ENCODE data around the gene HDAC11.
A peak's percentile ranks its signal among the peaks of the same experiment; 100 is the strongest.

HDAC11 gene

DNA sequence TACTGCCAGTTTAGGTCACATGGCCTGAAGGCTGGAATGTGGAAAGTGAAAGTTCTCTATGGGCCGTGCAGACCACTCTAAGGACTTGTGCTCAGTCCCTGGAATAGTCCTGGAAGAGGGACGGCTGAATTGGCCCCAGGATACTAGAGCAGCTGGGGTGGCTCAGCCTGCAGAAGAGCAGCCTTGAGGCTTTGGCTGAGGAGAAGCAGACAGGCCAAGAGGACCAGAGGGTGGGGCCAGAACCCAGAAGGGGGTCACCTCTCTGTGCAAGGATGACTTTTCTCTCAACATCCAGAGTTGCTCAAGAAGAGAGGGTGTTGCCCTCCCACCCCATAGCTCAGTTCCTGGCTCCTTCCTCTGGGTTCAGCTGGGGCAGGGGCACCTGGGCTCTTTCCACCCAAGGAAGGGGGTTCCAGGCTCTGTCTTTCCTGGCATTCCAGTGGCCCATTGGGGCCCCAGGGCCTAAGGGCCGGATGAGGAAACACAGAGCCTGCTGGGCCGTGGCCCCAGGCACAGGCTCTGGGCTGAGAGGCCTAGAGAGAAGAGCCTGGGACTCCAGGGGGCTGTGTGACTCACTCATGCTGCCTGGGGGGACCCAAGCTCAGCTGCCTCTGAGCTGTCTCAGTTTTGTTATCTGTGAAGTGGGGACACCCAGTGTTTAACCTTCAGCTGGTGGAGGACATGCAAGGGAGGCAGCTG is 60.3 kb downstream of the HDAC11 start:
- Histone ChIP-seq H3K36me3 (no peaks in the 10 kb centered on the region), H3K4me3 (no peak overlapping the region), H3K9ac (no peak overlapping the region), H3K9me3 (peaks cover 25% of the 10 kb centered on the region), H3K4me2 (no peak overlapping the region), H4K20me1 (peaks cover 6% of the 10 kb centered on the region; the same call in 1 of the 2 replicates), H3K27me3 (no peaks in the 10 kb centered on the region), H3K4me1 (peaks cover 42% of the 10 kb centered on the region), H3K27ac (no peak overlapping the region)
- no peak for TF ChIP-seq Cebpa-rat (IDR thresholded peaks at IDR 0.05)

DNA sequence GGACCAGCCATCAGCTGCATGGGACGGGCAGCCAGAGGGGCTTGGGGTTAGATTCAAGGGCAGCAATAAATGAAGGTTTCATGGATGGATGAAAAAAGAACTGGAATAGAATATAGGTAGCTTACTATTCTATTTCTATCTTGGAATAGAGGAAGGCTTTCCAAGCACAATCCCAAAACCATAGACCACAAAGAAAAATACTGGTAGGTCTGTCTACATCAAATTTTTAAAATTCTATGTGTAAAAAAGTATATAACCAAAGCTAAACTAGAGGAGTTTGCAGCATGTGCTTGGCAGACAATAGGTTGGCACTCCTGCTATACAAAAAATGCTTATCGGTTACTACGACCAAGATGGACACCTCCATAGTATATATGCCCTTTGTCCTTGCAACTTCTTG is 61.6 kb downstream of the HDAC11 start:
- H3K27ac ChIP-seq = no peak overlapping the region
- peaks cover 25% of the 10 kb centered on the region for H3K9me3 ChIP-seq
- peaks cover 43% of the 10 kb centered on the region for H3K4me1 ChIP-seq
- H3K4me3 ChIP-seq = no peak overlapping the region
- TF ChIP-seq Cebpa-rat (IDR thresholded peaks at IDR 0.05) = no peak
- H3K36me3 ChIP-seq = no peaks in the 10 kb centered on the region
- H3K9ac ChIP-seq = no peak overlapping the region
- H3K4me2 ChIP-seq = no peak overlapping the region
- H3K27me3 ChIP-seq = no peaks in the 10 kb centered on the region
- H4K20me1 ChIP-seq = peaks cover 6% of the 10 kb centered on the region; the same call in 1 of the 2 replicates

GRCh38 chr3:13542142-13542541 is 62.0 kb downstream of the HDAC11 start:
- Histone ChIP-seq H3K4me3 (no peak overlapping the region), H3K36me3 (no peaks in the 10 kb centered on the region), H3K27me3 (no peaks in the 10 kb centered on the region), H3K9me3 (peaks cover 25% of the 10 kb centered on the region), H3K27ac (no peak overlapping the region), H3K4me1 (peaks cover 38% of the 10 kb centered on the region), H3K4me2 (no peak overlapping the region), H3K9ac (no peak overlapping the region), H4K20me1 (peaks cover 6% of the 10 kb centered on the region; the same call in 1 of the 2 replicates)
- TF ChIP-seq Cebpa-rat (IDR thresholded peaks at IDR 0.05) = no peak

DNA sequence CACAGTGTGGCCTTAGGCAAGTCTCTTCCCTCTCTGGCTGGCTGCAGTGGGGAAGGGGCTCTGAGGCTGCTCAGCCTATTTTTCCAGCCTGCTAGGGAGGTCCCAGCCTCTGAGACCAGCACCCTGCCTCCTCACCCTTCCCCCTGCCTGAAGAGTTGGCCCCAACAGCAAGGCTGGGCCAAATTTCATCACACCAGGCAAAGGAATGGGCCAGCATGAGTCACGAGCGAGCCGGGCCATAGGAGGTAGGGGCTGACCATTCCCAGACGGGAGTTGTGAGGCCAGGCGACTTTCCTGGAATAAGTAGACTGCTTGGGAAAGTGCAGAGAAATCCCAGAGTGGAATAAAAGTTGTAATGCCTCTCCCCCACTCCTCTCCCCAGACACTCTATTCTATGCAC is 63.1 kb downstream of the HDAC11 start:
- H3K27me3 ChIP-seq = no peaks in the 10 kb centered on the region
- H3K36me3 ChIP-seq = no peaks in the 10 kb centered on the region

DNA sequence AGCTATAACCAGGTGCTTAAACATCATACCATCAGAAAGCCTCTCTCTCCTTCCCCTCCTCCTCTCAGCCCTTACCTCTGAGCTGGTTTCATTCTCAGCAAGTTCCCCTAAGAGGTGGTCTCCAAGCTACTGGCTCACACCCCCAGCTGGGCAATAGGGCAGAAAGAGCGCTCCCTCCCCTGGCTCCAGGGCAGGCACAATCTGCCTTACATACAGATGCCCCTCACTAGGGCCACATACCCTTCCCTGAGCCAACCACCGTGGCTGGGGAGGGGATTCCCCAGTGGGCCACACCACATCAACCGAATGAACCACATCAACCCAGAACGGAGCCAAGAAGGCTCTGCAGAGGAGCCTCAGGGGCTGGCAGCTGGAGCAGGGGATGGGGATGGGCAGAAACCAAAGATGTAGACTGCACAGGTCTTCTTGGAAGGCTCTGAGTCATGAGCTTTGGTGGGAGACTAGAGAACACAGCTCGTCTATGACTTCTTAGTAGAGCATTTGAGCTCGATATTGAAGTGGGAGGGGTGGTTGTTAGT is 64.3 kb downstream of the HDAC11 start:
- H3K27ac ChIP-seq = no peak overlapping the region
- no peak for TF ChIP-seq Cebpa-rat (IDR thresholded peaks at IDR 0.05)
- peaks cover 25% of the 10 kb centered on the region for H3K9me3 ChIP-seq
- H4K20me1 ChIP-seq = peaks cover 10% of the 10 kb centered on the region; the same call in 1 of the 2 replicates
- H3K9ac ChIP-seq = no peak overlapping the region
- H3K4me2 ChIP-seq = peak overlapping the region; percentile 75
- no peak overlapping the region for H3K4me3 ChIP-seq
- peaks cover 11% of the 10 kb centered on the region for H3K27me3 ChIP-seq
- no peaks in the 10 kb centered on the region for H3K36me3 ChIP-seq
- peaks cover 51% of the 10 kb centered on the region for H3K4me1 ChIP-seq

More for the DNA sequence above, 63.1 kb downstream of the HDAC11 start:
- Histone ChIP-seq H3K27ac (no peak overlapping the region), H3K4me1 (peaks cover 40% of the 10 kb centered on the region), H4K20me1 (peaks cover 6% of the 10 kb centered on the region; the same call in 1 of the 2 replicates), H3K4me3 (no peak overlapping the region), H3K9ac (no peak overlapping the region), H3K9me3 (peaks cover 25% of the 10 kb centered on the region), H3K4me2 (peak overlapping the region; percentile 75; the same call in 1 of the 2 replicates)
- no peak for TF ChIP-seq Cebpa-rat (IDR thresholded peaks at IDR 0.05)

- Histone ChIP-seq H4K20me1 (peaks cover 14% of the 10 kb centered on the region; the same call in 1 of the 2 replicates), H3K4me2 (peak overlapping the region; percentile 75), H3K4me1 (peaks cover 58% of the 10 kb centered on the region), H3K9ac (no peak overlapping the region), H3K27ac (no peak overlapping the region), H3K27me3 (peaks cover 17% of the 10 kb centered on the region), H3K4me3 (no peak overlapping the region), H3K9me3 (peaks cover 25% of the 10 kb centered on the region), H3K36me3 (no peaks in the 10 kb centered on the region)
- TF ChIP-seq Cebpa-rat (IDR thresholded peaks at IDR 0.05) = no peak
These were observed 65.0 kb downstream of the HDAC11 start for GRCh38 chr3:13544951-13545651.

DNA sequence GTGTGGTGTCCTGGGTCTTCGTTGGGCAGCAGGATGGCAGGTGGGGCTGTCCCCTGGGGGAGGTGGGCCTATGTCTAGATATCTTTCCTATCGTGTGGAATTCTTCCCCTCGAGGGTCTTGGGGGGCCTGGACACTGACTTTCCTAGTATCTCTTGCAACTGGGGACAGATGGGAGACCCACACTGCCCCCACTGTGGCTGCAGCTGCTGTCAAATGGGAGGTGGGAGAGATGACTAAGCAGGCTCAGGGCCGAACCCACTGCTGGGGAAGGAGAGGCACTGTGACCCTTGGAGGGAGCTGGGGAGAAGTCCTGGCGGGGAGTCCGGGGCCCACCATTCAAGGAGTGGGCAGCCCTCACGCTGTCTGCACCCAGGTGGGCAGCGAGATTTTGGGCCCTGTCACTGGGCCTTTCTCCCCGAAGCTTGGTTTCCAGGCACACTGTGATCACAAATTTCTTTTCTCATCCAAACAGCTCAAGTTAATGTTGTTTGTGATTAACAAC is 65.9 kb downstream of the HDAC11 start:
- Histone ChIP-seq H3K36me3 (no peaks in the 10 kb centered on the region), H4K20me1 (peaks cover 23% of the 10 kb centered on the region; the same call in 1 of the 2 replicates), H3K9me3 (peaks cover 20% of the 10 kb centered on the region), H3K27me3 (peaks cover 20% of the 10 kb centered on the region), H3K4me2 (no peak overlapping the region), H3K9ac (no peak overlapping the region), H3K4me3 (no peak overlapping the region), H3K27ac (no peak overlapping the region), H3K4me1 (peaks cover 67% of the 10 kb centered on the region)
- no peak for TF ChIP-seq Cebpa-rat (IDR thresholded peaks at IDR 0.05)

GRCh38 chr3:13546667-13547171 is 66.6 kb downstream of the HDAC11 start:
- H3K4me2 ChIP-seq = no peak overlapping the region
- no peak overlapping the region for H3K4me3 ChIP-seq
- peaks cover 20% of the 10 kb centered on the region for H3K27me3 ChIP-seq
- peaks cover 26% of the 10 kb centered on the region; the same call in 1 of the 2 replicates for H4K20me1 ChIP-seq
- no peaks in the 10 kb centered on the region for H3K36me3 ChIP-seq
- H3K4me1 ChIP-seq = peaks cover 74% of the 10 kb centered on the region
- H3K9me3 ChIP-seq = peaks cover 13% of the 10 kb centered on the region
- no peak overlapping the region for H3K9ac ChIP-seq
- H3K27ac ChIP-seq = no peak overlapping the region
- TF ChIP-seq Cebpa-rat (IDR thresholded peaks at IDR 0.05) = no peak

- no peak for TF ChIP-seq Cebpa-rat (IDR thresholded peaks at IDR 0.05)
- Histone ChIP-seq H3K4me3 (no peak overlapping the region), H3K9me3 (0 out of 2 replicates have a peak, but pooled peaks cover 2% of the 10 kb centered on the region), H3K27ac (no peak overlapping the region), H3K9ac (no peak overlapping the region), H3K4me2 (no peak overlapping the region), H3K36me3 (no peaks in the 10 kb centered on the region), H3K27me3 (peaks cover 20% of the 10 kb centered on the region), H3K4me1 (peaks cover 83% of the 10 kb centered on the region), H4K20me1 (peaks cover 26% of the 10 kb centered on the region; the same call in 1 of the 2 replicates)
These were observed 67.7 kb downstream of the HDAC11 start for GRCh38 chr3:13547591-13548371.
